ENCODE data around the gene NOTCH2. TPM values are rescaled to one million over a fixed set of nuclear protein-coding genes. Genes with fewer than 3 reads are reported as not detected.

NOTCH2 gene
- polyA plus RNA-seq, 1 donor (not counting 4 experiments of a cell fraction or from before 2014, with no cell fraction given): 22.5 TPM

DNA sequence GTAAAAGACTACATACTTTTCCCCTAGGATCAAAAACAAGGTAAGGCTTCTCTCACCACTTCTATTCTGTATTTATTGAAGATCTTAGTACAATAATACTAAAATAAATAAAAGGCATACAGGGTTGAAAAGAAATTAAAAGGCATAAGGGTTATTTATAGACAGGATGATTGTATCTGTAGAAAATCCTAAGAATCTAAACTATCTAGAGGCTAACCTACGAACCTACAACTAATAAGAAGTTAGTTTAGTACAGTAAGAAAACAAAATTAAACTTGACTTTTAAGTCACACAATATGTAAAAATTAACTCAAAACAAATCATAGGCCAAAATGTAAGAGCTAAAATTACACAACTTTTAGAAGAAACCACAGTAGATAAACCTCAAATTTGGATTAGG is 122.7 kb downstream of the NOTCH2 start:
- H2AFZ ChIP-seq (ENCODE audit: control insufficient read depth, low read length): no peak overlapping the region
- H3K27ac ChIP-seq (ENCODE audit: control insufficient read depth, insufficient read depth, low read length): no peak overlapping the region
- no peak overlapping the region for H3K4me3 ChIP-seq (ENCODE audit: control insufficient read depth in 2 of 3, extremely low read depth in 1 of 3, insufficient read depth in 2 of 3, low read depth in 1 of 3, low read length in 3 of 3)
- H3K36me3 ChIP-seq (ENCODE audit: control insufficient read depth in 2 of 2, extremely low read depth in 1 of 2, insufficient read depth in 2 of 2, low read length in 2 of 2): peaks cover 16 to 19% of the 10 kb centered on the region in 2 experiments
- no peaks in the 10 kb centered on the region for H3K9me1 ChIP-seq (ENCODE audit: control insufficient read depth, extremely low read depth, insufficient read depth, low read length)
- H3K9ac ChIP-seq (ENCODE audit: control insufficient read depth, extremely low read depth, insufficient read depth, low read length): no peak overlapping the region
- DNase-seq (ENCODE audit: low read depth, low spot score): no peak
- no peaks in the 10 kb centered on the region for H4K20me1 ChIP-seq (ENCODE audit: control insufficient read depth, extremely low read depth, insufficient read depth, low read length)
- no peaks in the 10 kb centered on the region for H3K27me3 ChIP-seq (ENCODE audit: control insufficient read depth, extremely low read depth, insufficient read depth, low read length)
- no peaks in the 10 kb centered on the region for H3K4me1 ChIP-seq (ENCODE audit: control insufficient read depth, extremely low read depth, insufficient read depth, low read length)
- dilution Hi-C loops (cut with MboI; ENCODE audit: extremely low pct_ligation_motif_present, low sequenced_read_pairs): no loop called here
- no peak for FAIRE-seq
- no peak for TF ChIP-seq EZH2 (IDR thresholded peaks at IDR 0.05; ENCODE audit: low read length)
- TF ChIP-seq, protein P1, sequence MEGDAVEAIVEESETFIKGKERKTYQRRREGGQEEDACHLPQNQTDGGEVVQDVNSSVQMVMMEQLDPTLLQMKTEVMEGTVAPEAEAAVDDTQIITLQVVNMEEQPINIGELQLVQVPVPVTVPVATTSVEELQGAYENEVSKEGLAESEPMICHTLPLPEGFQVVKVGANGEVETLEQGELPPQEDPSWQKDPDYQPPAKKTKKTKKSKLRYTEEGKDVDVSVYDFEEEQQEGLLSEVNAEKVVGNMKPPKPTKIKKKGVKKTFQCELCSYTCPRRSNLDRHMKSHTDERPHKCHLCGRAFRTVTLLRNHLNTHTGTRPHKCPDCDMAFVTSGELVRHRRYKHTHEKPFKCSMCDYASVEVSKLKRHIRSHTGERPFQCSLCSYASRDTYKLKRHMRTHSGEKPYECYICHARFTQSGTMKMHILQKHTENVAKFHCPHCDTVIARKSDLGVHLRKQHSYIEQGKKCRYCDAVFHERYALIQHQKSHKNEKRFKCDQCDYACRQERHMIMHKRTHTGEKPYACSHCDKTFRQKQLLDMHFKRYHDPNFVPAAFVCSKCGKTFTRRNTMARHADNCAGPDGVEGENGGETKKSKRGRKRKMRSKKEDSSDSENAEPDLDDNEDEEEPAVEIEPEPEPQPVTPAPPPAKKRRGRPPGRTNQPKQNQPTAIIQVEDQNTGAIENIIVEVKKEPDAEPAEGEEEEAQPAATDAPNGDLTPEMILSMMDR (optimal IDR thresholded peaks at IDR 0.05 in 1 of 3, IDR thresholded peaks at IDR 0.05 in 1 of 3, conservative IDR thresholded peaks at IDR 0.05 in 1 of 3; ENCODE audit: extremely low read depth in 1 of 3, insufficient read depth in 2 of 3, low read length in 3 of 3): no peak
- H3K79me2 ChIP-seq (ENCODE audit: control insufficient read depth, insufficient read depth, low read length): no peaks in the 10 kb centered on the region
- no peaks in the 10 kb centered on the region for H3K9me3 ChIP-seq (ENCODE audit: control insufficient read depth, low read depth, low read length)
- H3K4me2 ChIP-seq (ENCODE audit: control insufficient read depth, extremely low read depth, insufficient read depth, low read depth, low read length): no peak overlapping the region

DNA sequence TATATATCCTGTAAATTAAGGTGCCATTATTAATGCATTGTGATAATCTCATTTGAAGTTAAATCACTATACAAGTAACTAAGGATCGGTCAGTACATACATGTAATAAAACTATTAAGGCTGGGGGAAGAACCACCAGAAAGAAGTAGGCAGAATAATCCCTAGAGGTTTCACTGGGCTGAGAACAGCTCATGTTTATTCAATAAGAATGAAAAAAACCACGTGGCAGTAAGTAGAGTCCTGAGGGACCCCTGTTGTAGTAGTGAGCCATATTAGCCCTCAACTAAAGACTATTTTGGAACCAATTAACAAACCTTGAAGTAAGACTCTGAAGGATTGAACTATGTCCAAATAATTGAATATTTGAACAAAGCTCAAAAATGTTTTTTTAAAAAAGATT is 126.2 kb downstream of the NOTCH2 start:
- FAIRE-seq: no peak

More for the DNA sequence above, 126.2 kb downstream of the NOTCH2 start:
- Histone ChIP-seq H3K9ac (ENCODE audit: control insufficient read depth, extremely low read depth, insufficient read depth, low read length) (no peak overlapping the region), H3K27ac (ENCODE audit: control insufficient read depth, insufficient read depth, low read length) (no peak overlapping the region), H3K9me3 (ENCODE audit: control insufficient read depth, low read depth, low read length) (no peaks in the 10 kb centered on the region), H4K20me1 (ENCODE audit: control insufficient read depth, extremely low read depth, insufficient read depth, low read length) (no peaks in the 10 kb centered on the region), H3K4me1 (ENCODE audit: control insufficient read depth, extremely low read depth, insufficient read depth, low read length) (no peaks in the 10 kb centered on the region), H3K79me2 (ENCODE audit: control insufficient read depth, insufficient read depth, low read length) (no peaks in the 10 kb centered on the region), H3K4me3 (ENCODE audit: control insufficient read depth in 2 of 3, extremely low read depth in 1 of 3, insufficient read depth in 2 of 3, low read depth in 1 of 3, low read length in 3 of 3) (no peak overlapping the region), H2AFZ (ENCODE audit: control insufficient read depth, low read length) (no peak overlapping the region), H3K27me3 (ENCODE audit: control insufficient read depth, extremely low read depth, insufficient read depth, low read length) (no peaks in the 10 kb centered on the region), H3K9me1 (ENCODE audit: control insufficient read depth, extremely low read depth, insufficient read depth, low read length) (no peaks in the 10 kb centered on the region), H3K36me3 (ENCODE audit: control insufficient read depth in 2 of 2, extremely low read depth in 1 of 2, insufficient read depth in 2 of 2, low read length in 2 of 2) (peaks cover 6 to 10% of the 10 kb centered on the region in 2 experiments), H3K4me2 (ENCODE audit: control insufficient read depth, extremely low read depth, insufficient read depth, low read depth, low read length) (no peak overlapping the region)
- no peak for TF ChIP-seq EZH2 (IDR thresholded peaks at IDR 0.05; ENCODE audit: low read length)
- TF ChIP-seq, protein P1 (optimal IDR thresholded peaks at IDR 0.05 in 1 of 3, IDR thresholded peaks at IDR 0.05 in 1 of 3, conservative IDR thresholded peaks at IDR 0.05 in 1 of 3; ENCODE audit: extremely low read depth in 1 of 3, insufficient read depth in 2 of 3, low read length in 3 of 3): no peak
- DNase-seq (ENCODE audit: low read depth, low spot score): no peak
- dilution Hi-C loops (cut with MboI; ENCODE audit: extremely low pct_ligation_motif_present, low sequenced_read_pairs): no loop called here
